H9 (cell line): ENCODE measurements around the gene TTC28. TPM values are rescaled to one million over a fixed set of nuclear protein-coding genes. Genes with fewer than 3 reads are reported as not detected.

Experiments used
- DNase-seq: peaks from one replicate; pipeline ENCODE4 v3.0.0-alpha.2; 2017
- H2AFZ ChIP-seq: one replicate; pipeline ENCODE4 v1.6.1; 2013; ENCODE audit warnings: mild to moderate bottlenecking, low read length, control low read depth, moderate library complexity
- H2AK5ac ChIP-seq: 2 replicates; pipeline ENCODE4 v1.6.1; 2013; ENCODE audit warnings: low read length, control low read depth, mixed read lengths; ENCODE audit not compliant: insufficient read length
- H2BK120ac ChIP-seq: one replicate; pipeline ENCODE4 v1.6.1; 2013; ENCODE audit warnings: low read depth, mild to moderate bottlenecking, low read length, control low read depth, inconsistent platforms; ENCODE audit not compliant: poor library complexity, severe bottlenecking
- H2BK12ac ChIP-seq: 2 replicates; pipeline ENCODE4 v1.6.1; 2013; ENCODE audit warnings: low read length, control low read depth, mixed read lengths, low read depth; ENCODE audit not compliant: insufficient read length
- H2BK15ac ChIP-seq: 2 replicates; pipeline ENCODE4 v1.6.1; 2013; ENCODE audit warnings: low read depth, low read length, control low read depth
- H2BK20ac ChIP-seq: one replicate; pipeline ENCODE4 v1.6.1; 2013; ENCODE audit warnings: low read depth, mild to moderate bottlenecking, low read length, control low read depth, inconsistent platforms; ENCODE audit not compliant: poor library complexity, severe bottlenecking
- H2BK5ac ChIP-seq: 2 replicates; pipeline ENCODE4 v1.6.1; 2013; ENCODE audit warnings: low read length, control low read depth, mixed read lengths; ENCODE audit not compliant: insufficient read length
- H3K14ac ChIP-seq: 2 replicates; pipeline ENCODE4 v1.6.1; 2013; ENCODE audit warnings: low read length, control low read depth; ENCODE audit not compliant: insufficient read depth
- H3K18ac ChIP-seq: 2 replicates; pipeline ENCODE4 v1.6.1; 2013; ENCODE audit warnings: low read depth, mild to moderate bottlenecking, mixed read lengths, low read length, control low read depth; ENCODE audit not compliant: insufficient read length
- H3K23ac ChIP-seq: 2 replicates; pipeline ENCODE4 v1.6.1; 2013; ENCODE audit warnings: low read length, control low read depth, mixed read lengths, low read depth; ENCODE audit not compliant: insufficient read length
- H3K23me2 ChIP-seq: 2 replicates; pipeline ENCODE4 v1.6.1; 2013; ENCODE audit warnings: low read depth, mild to moderate bottlenecking, mixed read lengths, low read length, control low read depth; ENCODE audit not compliant: insufficient read length, poor library complexity, severe bottlenecking
- H3K27ac ChIP-seq: 2 replicates; pipeline ENCODE4 v1.5.1; 2013; ENCODE audit warnings: low read length, control low read depth, mixed read lengths, low read depth; ENCODE audit not compliant: insufficient read length
- H3K27me3 ChIP-seq: 2 replicates; pipeline ENCODE4 v1.6.1; 2013; ENCODE audit warnings: low read length, control low read depth, inconsistent platforms; ENCODE audit not compliant: insufficient read depth
- H3K4ac ChIP-seq: 2 replicates; pipeline ENCODE4 v1.6.1; 2013; ENCODE audit warnings: low read depth, mild to moderate bottlenecking, control low read depth, inconsistent platforms, low read length, moderate library complexity
- H3K4me1 ChIP-seq: 2 replicates; pipeline ENCODE4 v1.6.1; 2013; ENCODE audit warnings: low read length, control low read depth, inconsistent platforms; ENCODE audit not compliant: insufficient read depth
- H3K4me2 ChIP-seq: 2 replicates; pipeline ENCODE4 v1.6.1; 2013; ENCODE audit warnings: low read length, control low read depth, mixed read lengths; ENCODE audit not compliant: insufficient read length, insufficient read depth
- H3K56ac ChIP-seq: 2 replicates; pipeline ENCODE4 v1.6.1; 2013; ENCODE audit warnings: low read depth, mild to moderate bottlenecking, mixed read lengths, low read length, control low read depth; ENCODE audit not compliant: insufficient read length
- H3K79me1 ChIP-seq: 2 replicates; pipeline ENCODE4 v1.6.1; 2013; ENCODE audit warnings: low read depth, mild to moderate bottlenecking, moderate library complexity, low read length, control low read depth, inconsistent platforms; ENCODE audit not compliant: insufficient read depth, poor library complexity, severe bottlenecking
- H3K79me2 ChIP-seq: 2 replicates; pipeline ENCODE4 v1.6.1; 2013; ENCODE audit warnings: low read length, control low read depth, inconsistent platforms; ENCODE audit not compliant: insufficient read depth
- H3K9ac ChIP-seq: 2 replicates; pipeline ENCODE4 v1.6.1; 2013; ENCODE audit warnings: low read length, control low read depth, mixed read lengths; ENCODE audit not compliant: insufficient read length; ENCODE audit errors: extremely low read depth
- H3K9me3 ChIP-seq: one replicate; pipeline ENCODE4 v1.6.1; 2013; ENCODE audit warnings: low read depth, low read length, inconsistent platforms; ENCODE audit not compliant: control insufficient read depth
- H3T11ph ChIP-seq: one replicate; pipeline ENCODE4 v1.6.1; 2013; ENCODE audit warnings: mild to moderate bottlenecking, low read length, control low read depth, inconsistent platforms
- H4K20me1 ChIP-seq: one replicate; pipeline ENCODE4 v1.6.1; 2013; ENCODE audit not compliant: control insufficient read depth, insufficient read length, insufficient read depth
- H4K5ac ChIP-seq: 2 replicates; pipeline ENCODE4 v1.6.1; 2013; ENCODE audit warnings: low read depth, mild to moderate bottlenecking, mixed read lengths, low read length, control low read depth; ENCODE audit not compliant: insufficient read length
- H4K8ac ChIP-seq: replicated peaks from 2 replicates; pipeline ENCODE4 v1.6.1; 2013; ENCODE audit warnings: low read length, control low read depth, mixed read lengths, low read depth; ENCODE audit not compliant: insufficient read length
- H4K91ac ChIP-seq: 2 replicates; pipeline ENCODE4 v1.6.1; 2013; ENCODE audit warnings: low read depth, mild to moderate bottlenecking, moderate library complexity, mixed read lengths, low read length, control low read depth; ENCODE audit not compliant: insufficient read length
- H3K27ac Mint-ChIP-seq, 3 experiments: 2 replicates in 2 of 3; 3 replicates in 1 of 3; pipeline ENCODE4 v1.8.0; 2020 to 2021; ENCODE audit warnings: mixed read lengths in 3 of 3, mild to moderate bottlenecking in 1 of 3, moderate library complexity in 1 of 3
- H3K27me3 Mint-ChIP-seq: 2 replicates; pipeline ENCODE4 v1.8.0; 2021; ENCODE audit warnings: low read depth, mild to moderate bottlenecking, moderate library complexity, mixed read lengths
- H3K36me3 Mint-ChIP-seq, 3 experiments: 2 replicates in 2 of 3; 3 replicates in 1 of 3; pipeline ENCODE4 v1.8.0; 2020 to 2021; ENCODE audit warnings: low read depth in 3 of 3, mixed read lengths in 3 of 3; ENCODE audit not compliant: insufficient read depth in 1 of 3
- H3K4me1 Mint-ChIP-seq, 2 experiments: 2 replicates each; pipeline ENCODE4 v1.8.0; 2020; ENCODE audit warnings: mixed read lengths in 2 of 2
- H3K4me3 Mint-ChIP-seq, 2 experiments: 2 replicates in 1 of 2; 3 replicates in 1 of 2; pipeline ENCODE4 v1.8.0; 2020 to 2021; ENCODE audit warnings: mild to moderate bottlenecking in 2 of 2, mixed read lengths in 2 of 2, moderate library complexity in 1 of 2
- H3K9me3 Mint-ChIP-seq, 2 experiments: 2 replicates in 1 of 2; 3 replicates in 1 of 2; pipeline ENCODE4 v1.8.0; 2020; ENCODE audit warnings: mild to moderate bottlenecking in 2 of 2, mixed read lengths in 2 of 2, moderate library complexity in 1 of 2
- WGBS: extraction: QIAGEN DNeasy Blood & Tissue Kit; methylation state at CpG from one replicate; pipeline ENCODE4 v1.1.7; 2013; ENCODE audit warnings: missing lambda C conversion rate, low lambda C conversion rate, mixed read lengths; ENCODE audit not compliant: insufficient read length; ENCODE audit errors: extremely low coverage; 5-methylcytosine and 5-hydroxymethylcytosine counted together
- total RNA-seq: library from RNA; stranded (reverse); gene quantifications from 2 replicates; pipeline ENCODE4 v1.2.1, GENCODE V29; 2021
- TF ChIP-seq, protein P1 (sequence below): fragments of 200-600 bp; sonication (generic); conservative IDR thresholded peaks from 3 replicates; pipeline ENCODE4 v1.8.0; 2021; ENCODE audit warnings: antibody characterized with exemption, mild to moderate bottlenecking

Gene TTC28
- total RNA-seq, 1 experiment from 2014 or later: 13.6 TPM

DNA sequence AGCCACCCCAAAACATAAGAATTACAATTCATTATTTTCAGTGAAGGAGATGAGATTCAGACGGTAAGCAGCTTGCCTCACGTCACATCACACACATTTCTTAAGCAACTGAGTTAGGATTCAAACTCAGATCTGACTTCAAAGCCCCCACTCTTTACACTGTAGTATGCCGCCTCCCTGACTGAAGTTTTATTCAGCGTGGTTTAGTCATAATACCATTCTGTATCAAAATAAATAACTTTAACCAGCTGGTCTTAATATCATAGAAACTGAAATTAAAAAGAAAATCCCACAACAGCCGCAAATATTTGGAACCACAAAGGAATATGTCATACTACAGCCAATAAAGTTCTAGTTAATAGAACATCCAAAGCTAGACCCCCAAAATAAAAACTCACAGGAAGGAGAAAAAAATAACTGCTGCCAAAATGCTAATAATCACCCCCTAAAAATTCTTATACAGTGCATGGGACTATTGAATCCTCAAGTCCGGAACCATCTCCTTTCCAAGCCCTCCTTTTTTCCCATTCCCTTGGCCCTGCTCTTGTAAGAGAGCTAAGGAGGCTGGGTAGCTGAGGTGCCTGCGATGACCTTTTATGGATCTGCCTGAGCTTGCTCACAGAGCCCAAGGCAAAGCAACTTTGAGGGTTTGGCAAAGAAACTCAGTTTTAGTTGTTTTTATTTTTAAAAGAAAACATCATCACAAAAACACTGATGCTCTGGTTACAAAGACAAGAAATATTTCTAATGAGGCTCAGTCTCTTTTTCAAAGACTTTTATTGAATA lies 334.5 kb downstream of the TTC28 start:
- Histone ChIP-seq H2BK120ac (no peak overlapping the region), H3K18ac (no peak overlapping the region), H4K20me1 (no peaks in the 10 kb centered on the region), H3K27ac (no peak overlapping the region), H3K79me2 (no peaks in the 10 kb centered on the region), H2BK5ac (no peak overlapping the region), H3K14ac (no peak overlapping the region), H3K4ac (no peak overlapping the region), H3K27me3 (no peaks in the 10 kb centered on the region), H4K8ac (no peak overlapping the region), H3K79me1 (no peaks in the 10 kb centered on the region), H3K9me3 (no peaks in the 10 kb centered on the region), H3K9ac (no peak overlapping the region), H2BK12ac (no peak overlapping the region), H3K23ac (no peak overlapping the region), H3K4me2 (no peak overlapping the region), H2BK15ac (no peak overlapping the region), H3K56ac (no peak overlapping the region), H2BK20ac (no peak overlapping the region), H4K5ac (no peak overlapping the region), H3T11ph (no peak overlapping the region), H2AFZ (no peak overlapping the region), H2AK5ac (no peak overlapping the region), H4K91ac (no peak overlapping the region), H3K4me1 (no peaks in the 10 kb centered on the region), H3K23me2 (no peaks in the 10 kb centered on the region)
- H3K27me3 Mint-ChIP-seq: no peaks in the 10 kb centered on the region
- DNase-seq: no peak
- peak overlapping the region in 1 of 3 experiments; percentile 52; a peak in 1 of 7 replicates for H3K27ac Mint-ChIP-seq
- TF ChIP-seq, protein P1, sequence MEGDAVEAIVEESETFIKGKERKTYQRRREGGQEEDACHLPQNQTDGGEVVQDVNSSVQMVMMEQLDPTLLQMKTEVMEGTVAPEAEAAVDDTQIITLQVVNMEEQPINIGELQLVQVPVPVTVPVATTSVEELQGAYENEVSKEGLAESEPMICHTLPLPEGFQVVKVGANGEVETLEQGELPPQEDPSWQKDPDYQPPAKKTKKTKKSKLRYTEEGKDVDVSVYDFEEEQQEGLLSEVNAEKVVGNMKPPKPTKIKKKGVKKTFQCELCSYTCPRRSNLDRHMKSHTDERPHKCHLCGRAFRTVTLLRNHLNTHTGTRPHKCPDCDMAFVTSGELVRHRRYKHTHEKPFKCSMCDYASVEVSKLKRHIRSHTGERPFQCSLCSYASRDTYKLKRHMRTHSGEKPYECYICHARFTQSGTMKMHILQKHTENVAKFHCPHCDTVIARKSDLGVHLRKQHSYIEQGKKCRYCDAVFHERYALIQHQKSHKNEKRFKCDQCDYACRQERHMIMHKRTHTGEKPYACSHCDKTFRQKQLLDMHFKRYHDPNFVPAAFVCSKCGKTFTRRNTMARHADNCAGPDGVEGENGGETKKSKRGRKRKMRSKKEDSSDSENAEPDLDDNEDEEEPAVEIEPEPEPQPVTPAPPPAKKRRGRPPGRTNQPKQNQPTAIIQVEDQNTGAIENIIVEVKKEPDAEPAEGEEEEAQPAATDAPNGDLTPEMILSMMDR: no peak
- peaks cover 6% of the 10 kb centered on the region in 2 experiments for H3K4me1 Mint-ChIP-seq
- H3K36me3 Mint-ChIP-seq: peaks cover under 1 to 5% (median 3%) of the 10 kb centered on the region in 3 experiments; a peak in 4 of 7 replicates
- H3K9me3 Mint-ChIP-seq: peaks cover under 1 to 4% of the 10 kb centered on the region in 2 experiments; a peak in 2 of 5 replicates
- WGBS: no CpG with 5 or more reads among the region's 7 CpGs
- H3K4me3 Mint-ChIP-seq: no peak overlapping the region
